IMR-90 (cell line): ENCODE data around the gene UBQLN1. TPM values are rescaled to one million over a fixed set of nuclear protein-coding genes. Genes with fewer than 3 reads are reported as not detected.

ENCODE experiments used
- ATAC-seq: fragments of 200-7000 bp; cut with Tn5 transposase; 2 replicates; pipeline ENCODE4 v1.9.1; 2020; ENCODE audit warnings: low read depth, mild to moderate bottlenecking, moderate library complexity
- BruUV-seq: library from RNA; stranded (reverse); fragments of 400-500 nt; replicated peaks from 2 replicates; lab custom pipeline; 2021; lab: Mats Ljungman, UMichigan
- CTCF ChIA-PET: fragments of 300-600 bp; formaldehyde crosslinking; extraction: SDS; loops from one replicate; lab custom pipeline; 2021; ENCODE audit warnings: antibody characterized with exemption; lab: Yijun Ruan, JAX
- POLR2A ChIA-PET: fragments of 300-600 bp; sonication (Branson Sonifier 250); formaldehyde crosslinking; loops from one replicate; lab custom pipeline; 2022; ENCODE audit warnings: antibody characterized with exemption; ENCODE audit not compliant: unreplicated experiment; lab: Charles Lee
- DNase-seq: peaks from one replicate; pipeline ENCODE4 v3.0.0; 2013
- H2AFZ ChIP-seq: replicated peaks from 2 replicates; pipeline ENCODE3; 2013; ENCODE audit warnings: low read length, mild to moderate bottlenecking; ENCODE audit not compliant: poor library complexity
- H2AK5ac ChIP-seq: 2 replicates; pipeline ENCODE4 v1.6.1; 2013; ENCODE audit warnings: low read depth, low read length, inconsistent platforms
- H2AK9ac ChIP-seq: replicated peaks from 2 replicates; pipeline ENCODE3; 2013; ENCODE audit warnings: mild to moderate bottlenecking, low read depth, low read length, moderate library complexity; ENCODE audit not compliant: poor library complexity
- H2BK120ac ChIP-seq: 2 replicates; pipeline ENCODE4 v1.6.1; 2013; ENCODE audit warnings: low read depth, low read length, inconsistent platforms
- H2BK15ac ChIP-seq: 3 replicates; pipeline ENCODE4 v1.6.1; 2013; ENCODE audit warnings: low read depth, low read length, inconsistent platforms
- H2BK20ac ChIP-seq: 2 replicates; pipeline ENCODE4 v1.6.1; 2013; ENCODE audit warnings: low read depth, mild to moderate bottlenecking, inconsistent platforms, low read length, moderate library complexity
- H2BK5ac ChIP-seq: 2 replicates; pipeline ENCODE4 v1.6.1; 2013; ENCODE audit warnings: mild to moderate bottlenecking, low read depth, low read length, inconsistent platforms; ENCODE audit not compliant: poor library complexity, severe bottlenecking
- H3K14ac ChIP-seq: replicated peaks from 2 replicates; pipeline ENCODE4 v1.6.1; 2013; ENCODE audit warnings: low read depth, low read length, inconsistent platforms
- H3K18ac ChIP-seq: 2 replicates; pipeline ENCODE4 v1.6.1; 2013; ENCODE audit warnings: low read depth, low read length, control low read depth
- H3K23ac ChIP-seq: 2 replicates; pipeline ENCODE4 v1.6.1; 2013; ENCODE audit warnings: low read depth, low read length, inconsistent platforms
- H3K27ac ChIP-seq: 2 replicates; pipeline ENCODE4 v1.5.1; 2013; ENCODE audit warnings: mild to moderate bottlenecking, control low read depth, low read length; ENCODE audit not compliant: insufficient read depth
- H3K27me3 ChIP-seq: 2 replicates; pipeline ENCODE4 v1.6.1; 2013; ENCODE audit warnings: low read length; ENCODE audit not compliant: control insufficient read depth, insufficient read depth
- H3K36me3 ChIP-seq: 2 replicates; pipeline ENCODE4 v1.6.1; 2013; ENCODE audit warnings: low read length, mixed read lengths; ENCODE audit not compliant: control insufficient read depth, insufficient read depth
- H3K4ac ChIP-seq: 2 replicates; pipeline ENCODE4 v1.6.1; 2013; ENCODE audit warnings: low read depth, low read length, inconsistent platforms
- H3K4me1 ChIP-seq: 2 replicates; pipeline ENCODE4 v1.6.1; 2013; ENCODE audit warnings: low read length, mixed read lengths; ENCODE audit not compliant: control insufficient read depth, insufficient read depth
- H3K4me2 ChIP-seq: 2 replicates; pipeline ENCODE4 v1.6.1; 2013; ENCODE audit warnings: low read depth, mild to moderate bottlenecking, control low read depth, low read length, moderate library complexity
- H3K4me3 ChIP-seq: 2 replicates; pipeline ENCODE4 v1.5.1; 2013; ENCODE audit warnings: low read depth, mild to moderate bottlenecking, control low read depth, low read length, moderate library complexity; ENCODE audit not compliant: insufficient read depth
- H3K56ac ChIP-seq: 2 replicates; pipeline ENCODE4 v1.6.1; 2013; ENCODE audit warnings: low read length, inconsistent platforms; ENCODE audit not compliant: insufficient read depth; ENCODE audit errors: extremely low read depth
- H3K79me1 ChIP-seq, 2 experiments: 2 replicates each; pipeline ENCODE4 v1.6.1; 2013; ENCODE audit warnings: low read length in 2 of 2, inconsistent platforms in 1 of 2, low read depth in 1 of 2
- H3K9ac ChIP-seq: 2 replicates; pipeline ENCODE4 v1.6.1; 2013; ENCODE audit warnings: low read depth, low read length, control low read depth
- H3K9me1 ChIP-seq: 2 replicates; pipeline ENCODE4 v1.6.1; 2013; ENCODE audit warnings: low read length, inconsistent platforms; ENCODE audit not compliant: insufficient read depth
- H3K9me3 ChIP-seq: 2 replicates; pipeline ENCODE4 v1.6.1; 2013; ENCODE audit warnings: low read length; ENCODE audit not compliant: control insufficient read depth, insufficient read depth
- H4K20me1 ChIP-seq: 2 replicates; pipeline ENCODE4 v1.6.1; 2013; ENCODE audit warnings: low read length, inconsistent platforms; ENCODE audit not compliant: insufficient read depth
- H4K5ac ChIP-seq: 2 replicates; pipeline ENCODE4 v1.6.1; 2013; ENCODE audit warnings: mild to moderate bottlenecking, low read depth, low read length, control low read depth
- H4K8ac ChIP-seq, 2 experiments: 2 replicates each; pipeline ENCODE4 v1.6.1; 2013; ENCODE audit warnings: low read depth in 2 of 2, low read length in 2 of 2, control low read depth in 1 of 2, inconsistent platforms in 1 of 2
- H4K91ac ChIP-seq: 2 replicates; pipeline ENCODE4 v1.6.1; 2013; ENCODE audit warnings: low read depth, low read length, inconsistent platforms; ENCODE audit not compliant: insufficient read depth
- BHLHE40 ChIP-seq: fragments of 150-350 bp; IDR thresholded peaks from 2 replicates; pipeline ENCODE4 v1.6.1; 2016; ENCODE audit warnings: mild to moderate bottlenecking, low read depth, low read length
- CHD1 ChIP-seq: IDR thresholded peaks from 2 replicates; pipeline ENCODE4 v1.6.1; 2012; ENCODE audit warnings: low read depth, low read length, improper control_type of control experiment
- CTCF ChIP-seq: conservative IDR thresholded peaks from 2 replicates; pipeline ENCODE4 v1.5.1; 2012; ENCODE audit warnings: mild to moderate bottlenecking, low read depth, low read length, improper control_type of control experiment
- FOS ChIP-seq: fragments of 150-350 bp; IDR thresholded peaks from 2 replicates; pipeline ENCODE4 v1.6.1; 2016; ENCODE audit warnings: low read depth, low read length
- NFE2L2 ChIP-seq: fragments of 150-350 bp; IDR thresholded peaks from 2 replicates; pipeline ENCODE4 v1.6.1; 2016; ENCODE audit warnings: low read depth, mild to moderate bottlenecking, low read length
- RAD21 ChIP-seq: IDR thresholded peaks from 2 replicates; pipeline ENCODE4 v1.6.1; 2012; ENCODE audit warnings: low read length, improper control_type of control experiment
- RCOR1 ChIP-seq: IDR thresholded peaks from 2 replicates; pipeline ENCODE4 v1.6.1; 2012; ENCODE audit warnings: mild to moderate bottlenecking, low read length, improper control_type of control experiment; ENCODE audit not compliant: insufficient replicate concordance
- RFX5 ChIP-seq: IDR thresholded peaks from 2 replicates; pipeline ENCODE4 v1.8.0; 2012; ENCODE audit warnings: low read depth, mild to moderate bottlenecking, low read length, moderate library complexity
- SMC3 ChIP-seq: fragments of 150-350 bp; IDR thresholded peaks from 2 replicates; pipeline ENCODE4 v1.6.1; 2016; ENCODE audit warnings: low read depth, mild to moderate bottlenecking, antibody characterized with exemption, low read length, moderate library complexity
- WGBS, 2 experiments: methylation state at CpG; one replicate each; pipeline versions ENCODE4 v1.1.5 to v1.1.7; 2013; ENCODE audit warnings: missing lambda C conversion rate in 2 of 2; ENCODE audit not compliant: insufficient read length in 1 of 2; ENCODE audit errors: extremely low coverage in 2 of 2; 5-methylcytosine and 5-hydroxymethylcytosine counted together
- dilution Hi-C: fragments of 300-500 bp; cut with HindIII; formaldehyde crosslinking; loops from one replicate; pipeline ENCODE4 v1.14.3; 2018; ENCODE audit warnings: low sequenced_read_pairs; ENCODE audit not compliant: unreplicated experiment
- in situ Hi-C: fragments of 300-500 bp; cut with MboI; formaldehyde crosslinking; loops from 3 replicates; pipeline ENCODE4 v1.14.3; 2019; ENCODE audit warnings: low sequenced_read_pairs, inconsistent platforms, mixed read lengths
- intact Hi-C: fragments of 100-400 bp; cut with micrococcal nuclease; formaldehyde crosslinking; loops from 2 replicates; pipeline ENCODE4 v1.10.0; 2022
- polyA plus RNA-seq, 3 experiments: library from polyadenylated mRNA; depleted of rRNA; stranded (reverse); fragments of >200 nt; gene quantifications; 2 replicates each; pipeline ENCODE4 v1.2.3, GENCODE V29; 2012; ENCODE audit warnings: low replicate concordance in 1 of 3
- total RNA-seq: library from RNA; depleted of rRNA; stranded (reverse); fragments of >200 nt; gene quantifications from 2 replicates; pipeline ENCODE4 v1.2.3, GENCODE V29; 2012
- TF ChIP-seq, protein P1 (sequence below): fragments of 150-350 bp; IDR thresholded peaks from 2 replicates; pipeline ENCODE4 v1.6.1; 2017; ENCODE audit warnings: mild to moderate bottlenecking, antibody characterized with exemption, low read length, low read depth
- TF ChIP-seq, protein P2 (sequence below): fragments of 150-350 bp; IDR thresholded peaks from 2 replicates; pipeline ENCODE4 v1.6.1; 2016; ENCODE audit warnings: low read depth, mild to moderate bottlenecking, low read length, moderate library complexity, borderline replicate concordance

Gene UBQLN1
- total and polyA plus RNA-seq, 2 of the 4 experiments (the other 2 are of a cell fraction): 74.3 to 164 TPM

DNA sequence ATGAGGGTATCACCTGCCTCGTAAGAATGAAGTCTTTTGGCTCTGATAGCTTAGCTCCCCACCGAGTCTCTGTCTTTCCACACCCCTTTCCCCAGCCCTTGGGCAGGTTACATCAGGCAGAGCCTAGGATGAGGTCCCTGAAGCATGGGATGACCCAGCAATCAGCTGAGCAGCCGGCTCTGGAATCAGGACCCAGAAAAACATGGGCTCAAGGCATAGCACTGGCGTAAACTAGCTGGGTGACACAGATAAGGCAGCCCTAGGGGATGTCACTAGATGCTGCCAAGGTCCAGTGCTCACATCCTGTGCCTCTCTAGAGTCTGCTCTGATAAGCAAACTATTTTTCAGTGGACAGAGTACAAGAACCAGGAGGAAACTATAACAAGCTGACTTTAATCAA is 58.2 kb downstream of the UBQLN1 start:
- in situ Hi-C loops: no loop called here
- POLR2A ChIA-PET: no interaction called here
- Histone ChIP-seq H3K4me1 (no peaks in the 10 kb centered on the region), H4K8ac (no peak overlapping the region), H3K4me3 (no peak overlapping the region), H3K79me1 (peaks cover 0 to 6% of the 10 kb centered on the region in 2 experiments; a peak in 2 of 4 replicates), H2BK20ac (no peak overlapping the region), H3K18ac (no peak overlapping the region), H3K14ac (no peak overlapping the region), H2BK5ac (no peak overlapping the region), H2AK9ac (no peak overlapping the region), H3K9ac (no peak overlapping the region), H3K36me3 (peaks cover 23% of the 10 kb centered on the region), H3K23ac (no peak overlapping the region), H4K20me1 (0 out of 2 replicates have a peak, but pooled peaks cover 4% of the 10 kb centered on the region), H2BK15ac (no peak overlapping the region), H2BK120ac (no peak overlapping the region), H3K9me1 (no peaks in the 10 kb centered on the region), H4K5ac (no peak overlapping the region), H3K27me3 (no peaks in the 10 kb centered on the region), H2AK5ac (no peak overlapping the region), H2AFZ (no peak overlapping the region), H3K4ac (no peak overlapping the region), H3K56ac (no peak overlapping the region), H3K4me2 (no peak overlapping the region), H3K27ac (no peak overlapping the region), H3K9me3 (no peaks in the 10 kb centered on the region), H4K91ac (no peak overlapping the region)
- BruUV-seq: no TSS peak
- DNase-seq (no peak), ATAC-seq (no peak)
- CTCF ChIA-PET: interaction anchor here (0.6 to 1.2 kb wide), 3 partner anchors 10 to 491 kb away, joined by 3 to 4 read pairs (median 4); no protein-coding TSS in a partner anchor
- no peak for TF ChIP-seq CTCF
- TF ChIP-seq BHLHE40: no peak
- no peak for TF ChIP-seq RAD21
- TF ChIP-seq, protein P1, sequence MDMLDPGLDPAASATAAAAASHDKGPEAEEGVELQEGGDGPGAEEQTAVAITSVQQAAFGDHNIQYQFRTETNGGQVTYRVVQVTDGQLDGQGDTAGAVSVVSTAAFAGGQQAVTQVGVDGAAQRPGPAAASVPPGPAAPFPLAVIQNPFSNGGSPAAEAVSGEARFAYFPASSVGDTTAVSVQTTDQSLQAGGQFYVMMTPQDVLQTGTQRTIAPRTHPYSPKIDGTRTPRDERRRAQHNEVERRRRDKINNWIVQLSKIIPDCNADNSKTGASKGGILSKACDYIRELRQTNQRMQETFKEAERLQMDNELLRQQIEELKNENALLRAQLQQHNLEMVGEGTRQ: no peak
- TF ChIP-seq, protein P2, sequence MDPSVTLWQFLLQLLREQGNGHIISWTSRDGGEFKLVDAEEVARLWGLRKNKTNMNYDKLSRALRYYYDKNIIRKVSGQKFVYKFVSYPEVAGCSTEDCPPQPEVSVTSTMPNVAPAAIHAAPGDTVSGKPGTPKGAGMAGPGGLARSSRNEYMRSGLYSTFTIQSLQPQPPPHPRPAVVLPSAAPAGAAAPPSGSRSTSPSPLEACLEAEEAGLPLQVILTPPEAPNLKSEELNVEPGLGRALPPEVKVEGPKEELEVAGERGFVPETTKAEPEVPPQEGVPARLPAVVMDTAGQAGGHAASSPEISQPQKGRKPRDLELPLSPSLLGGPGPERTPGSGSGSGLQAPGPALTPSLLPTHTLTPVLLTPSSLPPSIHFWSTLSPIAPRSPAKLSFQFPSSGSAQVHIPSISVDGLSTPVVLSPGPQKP: no peak
- TF ChIP-seq RCOR1: no peak
- TF ChIP-seq NFE2L2: no peak
- TF ChIP-seq RFX5: no peak
- no peak for TF ChIP-seq SMC3
- TF ChIP-seq CHD1: no peak
- TF ChIP-seq FOS: no peak
- WGBS, 2 experiments: no CpG with 5 or more reads among the region's 4 CpGs
- dilution Hi-C loops: no loop called here
- intact Hi-C loops: loop anchor here (1.0 to 5.0 kb wide), 3 partner anchors 29 to 432 kb away; no protein-coding TSS in a partner anchor
